Ishikawa (cell line): ENCODE results near the gene EPHA6.

ENCODE experiments used
- CEBPB ChIP-seq: IDR thresholded peaks from 2 replicates; pipeline ENCODE4 v1.6.1; 2012
- CREB1 ChIP-seq: IDR thresholded peaks from 2 replicates; pipeline ENCODE4 v1.6.1; 2012; ENCODE audit warnings: low read depth
- EGR1 ChIP-seq: IDR thresholded peaks from 2 replicates; pipeline ENCODE4 v1.6.1; 2012
- EP300 ChIP-seq: IDR thresholded peaks from 2 replicates; pipeline ENCODE4 v1.6.1; 2012; ENCODE audit warnings: borderline replicate concordance
- FOXM1 ChIP-seq: IDR thresholded peaks from 2 replicates; pipeline ENCODE4 v1.6.1; 2012; ENCODE audit warnings: low read depth, borderline replicate concordance
- NFIC ChIP-seq: IDR thresholded peaks from 2 replicates; pipeline ENCODE4 v1.6.1; 2012
- RAD21 ChIP-seq: IDR thresholded peaks from 2 replicates; pipeline ENCODE4 v1.6.1; 2012; ENCODE audit warnings: low read depth
- TAF1 ChIP-seq: IDR thresholded peaks from 2 replicates; pipeline ENCODE4 v1.6.1; 2012; ENCODE audit warnings: low read depth, mild to moderate bottlenecking
- TCF12 ChIP-seq: IDR thresholded peaks from 2 replicates; pipeline ENCODE4 v1.6.1; 2012; ENCODE audit warnings: low read depth
- TEAD4 ChIP-seq: IDR thresholded peaks from 2 replicates; pipeline ENCODE4 v1.6.1; 2012
- YY1 ChIP-seq: IDR thresholded peaks from 2 replicates; pipeline ENCODE4 v1.6.1; 2012; ENCODE audit warnings: low read depth
- ZBTB7A ChIP-seq: IDR thresholded peaks from 2 replicates; pipeline ENCODE4 v1.6.1; 2012; ENCODE audit warnings: low read depth
- TF ChIP-seq, protein P1 (sequence below): IDR thresholded peaks from 2 replicates; pipeline ENCODE4 v1.6.1; 2012
- TF ChIP-seq, protein P2 (sequence below): IDR thresholded peaks from 2 replicates; pipeline ENCODE4 v1.6.1; 2012
- TF ChIP-seq, protein P3 (sequence below): IDR thresholded peaks from 2 replicates; pipeline ENCODE4 v1.6.1; 2012; ENCODE audit warnings: low read depth, mild to moderate bottlenecking

The EPHA6 gene

DNA sequence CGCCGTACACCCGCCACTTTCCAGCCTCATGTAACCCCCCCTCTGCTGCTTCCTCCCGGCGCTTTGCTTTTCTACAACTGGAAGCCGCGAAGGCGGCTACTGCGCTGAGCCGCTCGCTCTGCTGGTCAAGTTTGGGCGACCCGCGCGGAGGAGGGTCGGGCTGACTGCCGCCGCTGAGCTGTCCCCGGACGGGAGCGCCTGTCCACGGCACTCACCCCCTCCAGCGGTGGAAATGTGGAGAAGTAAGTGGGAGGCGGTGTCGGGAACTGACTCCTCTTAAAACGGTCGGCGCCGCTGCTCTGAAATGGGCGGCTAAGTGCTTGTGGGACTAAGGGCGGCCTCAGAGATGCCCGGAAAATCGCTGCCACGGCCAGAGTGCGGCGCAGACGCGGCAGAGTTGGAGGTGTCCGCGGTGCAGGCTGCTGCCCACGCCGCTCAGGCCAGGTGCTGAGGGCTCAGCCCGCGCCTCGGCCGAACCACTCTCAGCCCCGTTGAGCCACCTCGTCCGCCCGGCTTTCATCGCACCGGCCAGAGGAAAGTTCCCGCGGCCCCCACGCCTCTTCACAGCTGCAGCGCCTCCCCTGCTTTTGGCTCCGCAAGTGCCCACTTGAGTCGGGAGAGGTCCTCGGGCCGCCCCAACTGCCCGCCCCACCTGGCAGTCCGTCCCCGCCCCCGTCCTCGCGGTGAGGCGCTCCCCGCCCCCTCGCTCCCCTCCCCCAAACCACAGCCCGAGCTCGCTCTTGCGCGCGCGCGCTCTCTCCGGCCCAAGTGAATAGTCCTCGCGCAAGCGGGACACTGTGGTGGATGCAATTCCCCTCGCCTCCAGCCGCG lies at the start of gene EPHA6:
EPHA6 (plus strand) TSS at position 775 of the 831 bp plus-strand sequence.
- TF ChIP-seq YY1 (0 out of 2 replicates have a peak, but pooled peaks have one; percentile 20), TEAD4 (no peak), NFIC (no peak), TAF1 (peak; percentile 44; the same call in 1 of the 2 replicates), ZBTB7A (0 out of 2 replicates have a peak, but pooled peaks have one; percentile 41), TCF12 (no peak; the same call in 1 of the 2 replicates), EGR1 (peak; percentile 29; the same call in 1 of the 2 replicates)
- TF ChIP-seq, protein P1, sequence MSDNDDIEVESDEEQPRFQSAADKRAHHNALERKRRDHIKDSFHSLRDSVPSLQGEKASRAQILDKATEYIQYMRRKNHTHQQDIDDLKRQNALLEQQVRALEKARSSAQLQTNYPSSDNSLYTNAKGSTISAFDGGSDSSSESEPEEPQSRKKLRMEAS: peak; percentile 64
- TF ChIP-seq, protein P2, sequence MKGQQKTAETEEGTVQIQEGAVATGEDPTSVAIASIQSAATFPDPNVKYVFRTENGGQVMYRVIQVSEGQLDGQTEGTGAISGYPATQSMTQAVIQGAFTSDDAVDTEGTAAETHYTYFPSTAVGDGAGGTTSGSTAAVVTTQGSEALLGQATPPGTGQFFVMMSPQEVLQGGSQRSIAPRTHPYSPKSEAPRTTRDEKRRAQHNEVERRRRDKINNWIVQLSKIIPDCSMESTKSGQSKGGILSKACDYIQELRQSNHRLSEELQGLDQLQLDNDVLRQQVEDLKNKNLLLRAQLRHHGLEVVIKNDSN: no peak

DNA sequence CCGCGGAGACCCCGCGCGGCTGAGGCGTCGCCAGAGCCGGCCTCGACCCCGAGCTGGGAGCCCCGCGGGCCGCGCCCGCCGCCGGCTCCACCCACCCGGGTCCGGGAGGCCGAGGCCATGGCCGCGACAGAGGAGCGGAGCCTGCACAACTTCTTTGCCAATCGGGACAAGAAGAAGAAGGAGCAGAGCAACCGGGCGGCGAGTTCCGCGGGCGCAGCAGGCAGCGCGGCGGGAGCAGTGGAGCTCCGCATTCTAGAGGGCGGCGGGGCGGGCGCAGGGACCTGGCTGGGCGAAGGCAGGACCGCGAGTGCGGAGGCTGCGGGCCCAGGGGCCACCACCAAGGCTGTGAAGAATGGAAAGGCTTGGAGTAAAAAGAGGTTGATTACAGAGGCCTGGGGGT lies 37.6 kb upstream of the EPHA6 start:
- TF ChIP-seq EP300: no peak
- TF ChIP-seq, protein P2: no peak
- TF ChIP-seq TEAD4: no peak
- no peak for TF ChIP-seq NFIC
- TF ChIP-seq CEBPB: no peak
- TF ChIP-seq, protein P1: no peak
- TF ChIP-seq YY1: no peak
- TF ChIP-seq, protein P3, sequence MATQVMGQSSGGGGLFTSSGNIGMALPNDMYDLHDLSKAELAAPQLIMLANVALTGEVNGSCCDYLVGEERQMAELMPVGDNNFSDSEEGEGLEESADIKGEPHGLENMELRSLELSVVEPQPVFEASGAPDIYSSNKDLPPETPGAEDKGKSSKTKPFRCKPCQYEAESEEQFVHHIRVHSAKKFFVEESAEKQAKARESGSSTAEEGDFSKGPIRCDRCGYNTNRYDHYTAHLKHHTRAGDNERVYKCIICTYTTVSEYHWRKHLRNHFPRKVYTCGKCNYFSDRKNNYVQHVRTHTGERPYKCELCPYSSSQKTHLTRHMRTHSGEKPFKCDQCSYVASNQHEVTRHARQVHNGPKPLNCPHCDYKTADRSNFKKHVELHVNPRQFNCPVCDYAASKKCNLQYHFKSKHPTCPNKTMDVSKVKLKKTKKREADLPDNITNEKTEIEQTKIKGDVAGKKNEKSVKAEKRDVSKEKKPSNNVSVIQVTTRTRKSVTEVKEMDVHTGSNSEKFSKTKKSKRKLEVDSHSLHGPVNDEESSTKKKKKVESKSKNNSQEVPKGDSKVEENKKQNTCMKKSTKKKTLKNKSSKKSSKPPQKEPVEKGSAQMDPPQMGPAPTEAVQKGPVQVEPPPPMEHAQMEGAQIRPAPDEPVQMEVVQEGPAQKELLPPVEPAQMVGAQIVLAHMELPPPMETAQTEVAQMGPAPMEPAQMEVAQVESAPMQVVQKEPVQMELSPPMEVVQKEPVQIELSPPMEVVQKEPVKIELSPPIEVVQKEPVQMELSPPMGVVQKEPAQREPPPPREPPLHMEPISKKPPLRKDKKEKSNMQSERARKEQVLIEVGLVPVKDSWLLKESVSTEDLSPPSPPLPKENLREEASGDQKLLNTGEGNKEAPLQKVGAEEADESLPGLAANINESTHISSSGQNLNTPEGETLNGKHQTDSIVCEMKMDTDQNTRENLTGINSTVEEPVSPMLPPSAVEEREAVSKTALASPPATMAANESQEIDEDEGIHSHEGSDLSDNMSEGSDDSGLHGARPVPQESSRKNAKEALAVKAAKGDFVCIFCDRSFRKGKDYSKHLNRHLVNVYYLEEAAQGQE: no peak
- no peak for TF ChIP-seq RAD21
- TF ChIP-seq EGR1: no peak
- TF ChIP-seq TAF1: no peak
- no peak for TF ChIP-seq CREB1
- no peak for TF ChIP-seq ZBTB7A
- TF ChIP-seq FOXM1: no peak
- no peak for TF ChIP-seq TCF12

DNA sequence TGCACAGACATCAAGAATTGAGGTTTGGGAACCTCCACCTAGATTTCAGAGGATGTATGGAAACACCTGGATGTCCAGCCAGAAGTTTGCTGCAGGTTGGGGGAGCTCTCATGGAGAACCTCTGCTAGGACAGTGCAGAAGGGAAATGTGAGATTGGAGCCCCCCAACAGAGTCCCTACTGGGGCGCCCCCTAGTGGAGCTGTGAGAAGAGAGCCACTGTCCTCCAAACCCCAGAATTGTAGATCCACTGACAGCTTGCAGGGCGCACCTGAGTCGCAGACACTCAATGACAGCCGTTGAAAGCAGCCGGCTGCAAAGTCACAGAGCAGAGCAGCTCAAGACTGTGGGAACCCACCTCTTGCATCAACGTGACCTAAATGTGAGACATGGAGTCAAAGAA lies 34.6 kb upstream of the EPHA6 start:
- peak; percentile 13; the same call in 1 of the 2 replicates for TF ChIP-seq RAD21
- TF ChIP-seq, protein P1: no peak

DNA sequence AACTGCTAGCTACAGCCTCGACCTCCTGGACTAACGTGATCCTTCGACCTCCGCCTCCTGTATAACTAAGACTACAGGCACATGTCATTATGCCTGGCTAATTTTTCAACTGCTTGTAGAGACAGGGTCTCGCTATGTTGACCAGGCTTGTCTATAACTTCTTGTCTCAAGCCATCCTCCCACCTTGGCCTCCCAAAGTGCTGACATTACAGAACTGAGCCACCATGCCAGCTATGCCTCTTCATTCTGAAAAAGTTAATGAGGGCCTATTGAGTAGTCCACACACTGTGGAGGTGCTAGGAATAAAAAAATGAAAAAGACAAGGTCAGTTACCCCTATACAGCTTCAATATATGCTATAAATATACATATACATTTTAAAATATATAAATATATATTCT lies 18.3 kb upstream of the EPHA6 start:
- TF ChIP-seq YY1 (no peak), EGR1 (no peak), RAD21 (no peak), EP300 (no peak), TEAD4 (no peak), CREB1 (no peak)
- TF ChIP-seq, protein P2: no peak

DNA sequence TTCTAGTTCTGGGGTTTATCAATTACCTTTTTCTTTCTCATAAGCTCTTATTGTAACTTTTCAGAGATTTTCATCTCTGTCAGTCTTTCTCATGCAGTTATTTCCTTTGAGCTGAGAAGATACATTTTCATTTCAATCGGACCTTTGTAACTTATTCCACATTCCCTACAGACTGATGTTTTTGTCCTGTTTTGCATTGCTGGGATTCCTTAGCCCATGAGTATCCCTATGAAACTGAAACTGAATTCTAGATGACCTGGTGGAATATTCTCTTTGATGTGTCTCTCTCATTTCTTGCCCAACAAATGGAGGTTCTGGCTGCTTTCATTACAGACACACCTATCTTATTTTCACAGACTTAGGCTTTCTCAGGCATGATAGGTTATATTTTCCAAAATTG lies 10.5 kb upstream of the EPHA6 start:
- no peak for TF ChIP-seq CREB1
- no peak for TF ChIP-seq CEBPB
- no peak for TF ChIP-seq EGR1
- TF ChIP-seq EP300: no peak
- TF ChIP-seq RAD21: no peak
- no peak for TF ChIP-seq ZBTB7A
- TF ChIP-seq YY1: no peak
- TF ChIP-seq, protein P2: no peak
- TF ChIP-seq TCF12: no peak
- TF ChIP-seq, protein P3: no peak
- no peak for TF ChIP-seq FOXM1
- TF ChIP-seq, protein P1: no peak
